ENCODE results near the gene ZBTB38.

- no peak for TF ChIP-seq POLR2A (IDR thresholded peaks at IDR 0.05)
- no peak for TF ChIP-seq CTCF (IDR thresholded peaks at IDR 0.05)
- TF ChIP-seq EP300 (IDR thresholded peaks at IDR 0.05): no peak
Observed at GRCh38 chr3:141350666-141351065, 17.6 kb upstream of the ZBTB38 start.

Measured in ovary (tissue), 3 donors.